MM.1S (cell line): ENCODE results near the gene DNAJB1.

Source experiments
- EZH2phosphoT487 ChIP-seq: fragments of 300-600 bp; sonication (generic); IDR thresholded peaks from 2 replicates; pipeline ENCODE4 v1.6.1; 2018; ENCODE audit warnings: antibody characterized with exemption, low read length
- TF ChIP-seq, protein P1 (sequence below): fragments of 300-600 bp; sonication (generic); IDR thresholded peaks from 2 replicates; pipeline ENCODE4 v1.5.1; 2016; ENCODE audit warnings: antibody characterized with exemption, low read length, mixed read lengths

GRCh38 chr19:14478113-14478545, 40.1 kb downstream of the DNAJB1 start:
- TF ChIP-seq, protein P1, sequence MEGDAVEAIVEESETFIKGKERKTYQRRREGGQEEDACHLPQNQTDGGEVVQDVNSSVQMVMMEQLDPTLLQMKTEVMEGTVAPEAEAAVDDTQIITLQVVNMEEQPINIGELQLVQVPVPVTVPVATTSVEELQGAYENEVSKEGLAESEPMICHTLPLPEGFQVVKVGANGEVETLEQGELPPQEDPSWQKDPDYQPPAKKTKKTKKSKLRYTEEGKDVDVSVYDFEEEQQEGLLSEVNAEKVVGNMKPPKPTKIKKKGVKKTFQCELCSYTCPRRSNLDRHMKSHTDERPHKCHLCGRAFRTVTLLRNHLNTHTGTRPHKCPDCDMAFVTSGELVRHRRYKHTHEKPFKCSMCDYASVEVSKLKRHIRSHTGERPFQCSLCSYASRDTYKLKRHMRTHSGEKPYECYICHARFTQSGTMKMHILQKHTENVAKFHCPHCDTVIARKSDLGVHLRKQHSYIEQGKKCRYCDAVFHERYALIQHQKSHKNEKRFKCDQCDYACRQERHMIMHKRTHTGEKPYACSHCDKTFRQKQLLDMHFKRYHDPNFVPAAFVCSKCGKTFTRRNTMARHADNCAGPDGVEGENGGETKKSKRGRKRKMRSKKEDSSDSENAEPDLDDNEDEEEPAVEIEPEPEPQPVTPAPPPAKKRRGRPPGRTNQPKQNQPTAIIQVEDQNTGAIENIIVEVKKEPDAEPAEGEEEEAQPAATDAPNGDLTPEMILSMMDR, result no peak
- TF ChIP-seq EZH2phosphoT487, result no peak
